H9 (cell line): ENCODE data around the gene ANKS1B. TPM values are rescaled to one million over a fixed set of nuclear protein-coding genes. Genes with fewer than 3 reads are reported as not detected.

Experiments
- DNase-seq: peaks from one replicate; pipeline ENCODE4 v3.0.0-alpha.2; 2017
- H2AFZ ChIP-seq: one replicate; pipeline ENCODE4 v1.6.1; 2013; ENCODE audit warnings: mild to moderate bottlenecking, low read length, control low read depth, moderate library complexity
- H2AK5ac ChIP-seq: 2 replicates; pipeline ENCODE4 v1.6.1; 2013; ENCODE audit warnings: low read length, control low read depth, mixed read lengths; ENCODE audit not compliant: insufficient read length
- H2BK120ac ChIP-seq: one replicate; pipeline ENCODE4 v1.6.1; 2013; ENCODE audit warnings: low read depth, mild to moderate bottlenecking, low read length, control low read depth, inconsistent platforms; ENCODE audit not compliant: poor library complexity, severe bottlenecking
- H2BK12ac ChIP-seq: 2 replicates; pipeline ENCODE4 v1.6.1; 2013; ENCODE audit warnings: low read length, control low read depth, mixed read lengths, low read depth; ENCODE audit not compliant: insufficient read length
- H2BK15ac ChIP-seq: 2 replicates; pipeline ENCODE4 v1.6.1; 2013; ENCODE audit warnings: low read depth, low read length, control low read depth
- H2BK20ac ChIP-seq: one replicate; pipeline ENCODE4 v1.6.1; 2013; ENCODE audit warnings: low read depth, mild to moderate bottlenecking, low read length, control low read depth, inconsistent platforms; ENCODE audit not compliant: poor library complexity, severe bottlenecking
- H2BK5ac ChIP-seq: 2 replicates; pipeline ENCODE4 v1.6.1; 2013; ENCODE audit warnings: low read length, control low read depth, mixed read lengths; ENCODE audit not compliant: insufficient read length
- H3K14ac ChIP-seq: 2 replicates; pipeline ENCODE4 v1.6.1; 2013; ENCODE audit warnings: low read length, control low read depth; ENCODE audit not compliant: insufficient read depth
- H3K18ac ChIP-seq: 2 replicates; pipeline ENCODE4 v1.6.1; 2013; ENCODE audit warnings: low read depth, mild to moderate bottlenecking, mixed read lengths, low read length, control low read depth; ENCODE audit not compliant: insufficient read length
- H3K23ac ChIP-seq: 2 replicates; pipeline ENCODE4 v1.6.1; 2013; ENCODE audit warnings: low read length, control low read depth, mixed read lengths, low read depth; ENCODE audit not compliant: insufficient read length
- H3K23me2 ChIP-seq: 2 replicates; pipeline ENCODE4 v1.6.1; 2013; ENCODE audit warnings: low read depth, mild to moderate bottlenecking, mixed read lengths, low read length, control low read depth; ENCODE audit not compliant: insufficient read length, poor library complexity, severe bottlenecking
- H3K27ac ChIP-seq: 2 replicates; pipeline ENCODE4 v1.5.1; 2013; ENCODE audit warnings: low read length, control low read depth, mixed read lengths, low read depth; ENCODE audit not compliant: insufficient read length
- H3K27me3 ChIP-seq: 2 replicates; pipeline ENCODE4 v1.6.1; 2013; ENCODE audit warnings: low read length, control low read depth, inconsistent platforms; ENCODE audit not compliant: insufficient read depth
- H3K4ac ChIP-seq: 2 replicates; pipeline ENCODE4 v1.6.1; 2013; ENCODE audit warnings: low read depth, mild to moderate bottlenecking, control low read depth, inconsistent platforms, low read length, moderate library complexity
- H3K4me1 ChIP-seq: 2 replicates; pipeline ENCODE4 v1.6.1; 2013; ENCODE audit warnings: low read length, control low read depth, inconsistent platforms; ENCODE audit not compliant: insufficient read depth
- H3K4me2 ChIP-seq: 2 replicates; pipeline ENCODE4 v1.6.1; 2013; ENCODE audit warnings: low read length, control low read depth, mixed read lengths; ENCODE audit not compliant: insufficient read length, insufficient read depth
- H3K56ac ChIP-seq: 2 replicates; pipeline ENCODE4 v1.6.1; 2013; ENCODE audit warnings: low read depth, mild to moderate bottlenecking, mixed read lengths, low read length, control low read depth; ENCODE audit not compliant: insufficient read length
- H3K79me1 ChIP-seq: 2 replicates; pipeline ENCODE4 v1.6.1; 2013; ENCODE audit warnings: low read depth, mild to moderate bottlenecking, moderate library complexity, low read length, control low read depth, inconsistent platforms; ENCODE audit not compliant: insufficient read depth, poor library complexity, severe bottlenecking
- H3K79me2 ChIP-seq: 2 replicates; pipeline ENCODE4 v1.6.1; 2013; ENCODE audit warnings: low read length, control low read depth, inconsistent platforms; ENCODE audit not compliant: insufficient read depth
- H3K9ac ChIP-seq: 2 replicates; pipeline ENCODE4 v1.6.1; 2013; ENCODE audit warnings: low read length, control low read depth, mixed read lengths; ENCODE audit not compliant: insufficient read length; ENCODE audit errors: extremely low read depth
- H3K9me3 ChIP-seq: one replicate; pipeline ENCODE4 v1.6.1; 2013; ENCODE audit warnings: low read depth, low read length, inconsistent platforms; ENCODE audit not compliant: control insufficient read depth
- H3T11ph ChIP-seq: one replicate; pipeline ENCODE4 v1.6.1; 2013; ENCODE audit warnings: mild to moderate bottlenecking, low read length, control low read depth, inconsistent platforms
- H4K20me1 ChIP-seq: one replicate; pipeline ENCODE4 v1.6.1; 2013; ENCODE audit not compliant: control insufficient read depth, insufficient read length, insufficient read depth
- H4K5ac ChIP-seq: 2 replicates; pipeline ENCODE4 v1.6.1; 2013; ENCODE audit warnings: low read depth, mild to moderate bottlenecking, mixed read lengths, low read length, control low read depth; ENCODE audit not compliant: insufficient read length
- H4K8ac ChIP-seq: replicated peaks from 2 replicates; pipeline ENCODE4 v1.6.1; 2013; ENCODE audit warnings: low read length, control low read depth, mixed read lengths, low read depth; ENCODE audit not compliant: insufficient read length
- H4K91ac ChIP-seq: 2 replicates; pipeline ENCODE4 v1.6.1; 2013; ENCODE audit warnings: low read depth, mild to moderate bottlenecking, moderate library complexity, mixed read lengths, low read length, control low read depth; ENCODE audit not compliant: insufficient read length
- H3K27ac Mint-ChIP-seq, 3 experiments: 2 replicates in 2 of 3; 3 replicates in 1 of 3; pipeline ENCODE4 v1.8.0; 2020 to 2021; ENCODE audit warnings: mixed read lengths in 3 of 3, mild to moderate bottlenecking in 1 of 3, moderate library complexity in 1 of 3
- H3K27me3 Mint-ChIP-seq: 2 replicates; pipeline ENCODE4 v1.8.0; 2021; ENCODE audit warnings: low read depth, mild to moderate bottlenecking, moderate library complexity, mixed read lengths
- H3K36me3 Mint-ChIP-seq, 3 experiments: 2 replicates in 2 of 3; 3 replicates in 1 of 3; pipeline ENCODE4 v1.8.0; 2020 to 2021; ENCODE audit warnings: low read depth in 3 of 3, mixed read lengths in 3 of 3; ENCODE audit not compliant: insufficient read depth in 1 of 3
- H3K4me1 Mint-ChIP-seq, 2 experiments: 2 replicates each; pipeline ENCODE4 v1.8.0; 2020; ENCODE audit warnings: mixed read lengths in 2 of 2
- H3K4me3 Mint-ChIP-seq, 2 experiments: 2 replicates in 1 of 2; 3 replicates in 1 of 2; pipeline ENCODE4 v1.8.0; 2020 to 2021; ENCODE audit warnings: mild to moderate bottlenecking in 2 of 2, mixed read lengths in 2 of 2, moderate library complexity in 1 of 2
- H3K9me3 Mint-ChIP-seq, 2 experiments: 2 replicates in 1 of 2; 3 replicates in 1 of 2; pipeline ENCODE4 v1.8.0; 2020; ENCODE audit warnings: mild to moderate bottlenecking in 2 of 2, mixed read lengths in 2 of 2, moderate library complexity in 1 of 2
- CTCF ChIP-seq: fragments of 200-600 bp; sonication (generic); conservative IDR thresholded peaks from 3 replicates; pipeline ENCODE4 v1.8.0; 2021; ENCODE audit warnings: antibody characterized with exemption, mild to moderate bottlenecking
- WGBS: extraction: QIAGEN DNeasy Blood & Tissue Kit; methylation state at CpG from one replicate; pipeline ENCODE4 v1.1.7; 2013; ENCODE audit warnings: missing lambda C conversion rate, low lambda C conversion rate, mixed read lengths; ENCODE audit not compliant: insufficient read length; ENCODE audit errors: extremely low coverage; 5-methylcytosine and 5-hydroxymethylcytosine counted together
- total RNA-seq: library from RNA; stranded (reverse); gene quantifications from 2 replicates; pipeline ENCODE4 v1.2.1, GENCODE V29; 2021

ANKS1B gene
- total RNA-seq, 1 experiment from 2014 or later: 4.1 TPM

- no peak overlapping the region for H2AFZ ChIP-seq
- no peak overlapping the region for H2BK5ac ChIP-seq
- H2BK12ac ChIP-seq: no peak overlapping the region
- Mint-ChIP-seq H3K36me3 (no peaks in the 10 kb centered on the region), H3K27ac (no peak overlapping the region), H3K27me3 (no peaks in the 10 kb centered on the region), H3K4me3 (no peak overlapping the region), H3K9me3 (no peaks in the 10 kb centered on the region), H3K4me1 (peaks cover 6 to 7% of the 10 kb centered on the region in 2 experiments)
- H3K79me1 ChIP-seq: no peaks in the 10 kb centered on the region
- H3T11ph ChIP-seq: no peak overlapping the region
- no peaks in the 10 kb centered on the region for H3K27me3 ChIP-seq
- no peaks in the 10 kb centered on the region for H3K9me3 ChIP-seq
- H3K56ac ChIP-seq: no peak overlapping the region
- H3K9ac ChIP-seq: no peak overlapping the region
- H4K91ac ChIP-seq: no peak overlapping the region
- no peak overlapping the region for H2BK120ac ChIP-seq
- no peak overlapping the region for H2BK20ac ChIP-seq
- no peaks in the 10 kb centered on the region for H3K79me2 ChIP-seq
- no peak overlapping the region for H3K4ac ChIP-seq
- WGBS: no CpG with 5 or more reads among the region's 4 CpGs
- no peak for TF ChIP-seq CTCF
- H4K8ac ChIP-seq: no peak overlapping the region
- no peak overlapping the region for H2AK5ac ChIP-seq
- no peak overlapping the region for H3K4me2 ChIP-seq
- no peak overlapping the region for H3K27ac ChIP-seq
- 0 out of 2 replicates have a peak, but pooled peaks cover 2% of the 10 kb centered on the region for H3K4me1 ChIP-seq
- no peak overlapping the region for H3K18ac ChIP-seq
- H2BK15ac ChIP-seq: no peak overlapping the region
- no peak overlapping the region for H3K14ac ChIP-seq
- no peaks in the 10 kb centered on the region for H3K23me2 ChIP-seq
- H3K23ac ChIP-seq: no peak overlapping the region
- no peaks in the 10 kb centered on the region for H4K20me1 ChIP-seq
- H4K5ac ChIP-seq: no peak overlapping the region
- no peak for DNase-seq
Observed at GRCh38 chr12:99387661-99388060, 597.1 kb downstream of the ANKS1B start.
